Activated CD4-positive, alpha-beta T cell treated with anti-CD3 and anti-CD28 coated beads, Interleukin-2, amount 50 U/mL, for 16 hours (primary cell): ENCODE results near the gene ENDOU.
"Not testable (repeated sequence)": the region's sequence is repeated elsewhere in the genome, so short reads cannot be mapped to it uniquely, and the experiment has no call there.

Experiments
- DNase-seq: peaks from one replicate; pipeline ENCODE4 v3.0.0-alpha.2; 2020

Gene ENDOU

GRCh38 chr12:47715877-47716548, 9.3 kb downstream of the ENDOU start:
- DNase-seq = no peak

DNA sequence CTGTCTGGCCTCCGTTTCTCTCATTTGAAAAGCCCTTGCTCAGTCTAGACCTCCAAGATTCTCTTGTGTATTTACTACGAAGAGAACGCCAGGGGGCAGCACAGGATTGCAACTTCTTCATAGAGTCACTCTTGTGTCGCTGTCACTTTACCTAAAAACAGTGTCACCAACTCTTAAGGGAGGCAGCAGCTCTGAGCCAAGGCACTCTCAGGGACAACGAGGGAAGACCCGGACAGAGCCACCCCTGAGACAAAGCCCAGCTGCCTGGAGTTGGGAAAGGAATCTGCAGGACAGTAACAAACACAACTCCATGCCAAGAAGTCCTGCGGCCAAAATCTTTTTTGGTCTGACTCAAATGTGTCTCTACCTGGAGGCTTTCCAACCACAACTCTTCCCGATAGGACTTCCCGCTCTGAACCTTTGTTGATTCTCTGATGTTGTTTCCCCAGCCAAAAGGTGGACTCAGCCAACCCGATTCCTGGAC, 9.9 kb downstream of the ENDOU start:
- DNase-seq = peak; percentile 80

- DNase-seq = no peak
Observed at GRCh38 chr12:47714826-47715386, 10.4 kb downstream of the ENDOU start.

DNA sequence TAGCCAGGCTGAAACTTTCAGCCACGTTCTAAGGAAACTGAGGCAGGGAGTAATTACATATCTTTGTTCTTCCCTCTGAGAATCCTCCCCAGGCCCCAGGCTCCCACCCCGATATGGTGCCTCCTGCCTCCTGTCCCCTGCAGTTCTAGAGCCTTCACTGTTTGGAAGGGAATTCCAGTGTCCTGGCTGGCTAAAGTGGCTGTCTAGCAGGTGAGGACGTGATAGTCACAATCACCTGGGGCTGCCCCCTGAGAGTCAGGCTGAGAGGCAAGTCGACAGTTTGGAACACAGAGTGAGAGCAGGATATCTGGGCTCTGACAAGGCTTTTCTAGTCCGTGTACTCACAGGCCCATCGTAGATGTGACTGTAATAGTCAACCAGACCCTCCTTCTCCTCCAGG, 13.1 kb downstream of the ENDOU start:
- DNase-seq = no peak

- no peak for DNase-seq
Observed at GRCh38 chr12:47711448-47711847, 13.8 kb downstream of the ENDOU start.

GRCh38 chr12:47710278-47710677, 15.0 kb downstream of the ENDOU start:
- DNase-seq = no peak

- DNase-seq = no peak
Observed at GRCh38 chr12:47709671-47710070, 15.6 kb downstream of the ENDOU start.

GRCh38 chr12:47709237-47709636, 16.1 kb downstream of the ENDOU start:
- DNase-seq = no peak

DNA sequence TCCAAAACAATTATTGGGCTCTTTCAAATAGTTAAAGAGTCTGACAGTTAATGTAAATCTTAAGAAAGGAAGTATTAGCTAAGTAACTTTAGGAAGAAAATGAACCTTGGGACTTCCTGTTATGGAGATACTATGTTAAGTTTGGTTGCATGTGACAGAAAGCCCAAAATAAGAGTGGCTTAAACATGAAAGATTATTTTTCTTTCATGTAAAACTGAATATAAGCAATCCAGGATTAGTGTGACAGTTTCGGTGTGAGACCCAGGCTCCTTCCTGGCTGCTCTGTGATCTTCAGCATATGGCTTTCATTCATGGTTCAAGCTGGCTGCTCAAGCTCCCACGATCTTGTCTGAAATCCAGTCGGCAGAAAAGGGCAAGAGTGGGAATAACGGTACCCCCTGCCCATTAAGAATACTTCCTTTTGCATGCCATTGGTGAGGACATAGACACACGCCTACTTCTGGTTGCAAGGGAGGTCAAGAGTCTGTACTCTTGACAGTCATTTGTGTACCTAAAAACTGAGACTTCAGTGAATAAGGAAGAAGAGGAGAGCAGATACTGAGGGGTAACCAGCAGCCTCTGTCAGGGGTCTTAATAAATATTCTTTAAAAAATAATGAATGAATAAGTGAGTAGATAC, 17.3 kb downstream of the ENDOU start:
- DNase-seq = peak; percentile 18

DNA sequence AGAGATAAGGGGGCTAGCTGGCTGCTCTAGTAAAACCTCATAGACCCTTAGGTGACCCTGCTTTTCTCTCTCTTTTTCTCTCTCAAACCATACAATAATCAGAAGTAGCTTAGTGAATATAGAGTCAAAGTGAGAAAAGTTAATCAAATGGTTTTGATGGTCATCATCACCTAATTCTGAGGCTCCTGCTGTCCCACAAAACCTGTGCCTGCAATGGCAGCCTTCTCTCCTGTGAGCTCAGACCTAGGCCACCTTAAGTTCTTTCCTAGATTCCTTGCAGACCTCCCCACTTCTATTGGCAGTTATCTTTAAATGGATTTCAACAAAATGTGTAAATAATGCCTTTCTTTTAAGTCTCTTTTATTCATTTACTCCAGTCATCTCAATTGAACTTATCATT, 17.9 kb downstream of the ENDOU start:
- DNase-seq = no peak

DNA sequence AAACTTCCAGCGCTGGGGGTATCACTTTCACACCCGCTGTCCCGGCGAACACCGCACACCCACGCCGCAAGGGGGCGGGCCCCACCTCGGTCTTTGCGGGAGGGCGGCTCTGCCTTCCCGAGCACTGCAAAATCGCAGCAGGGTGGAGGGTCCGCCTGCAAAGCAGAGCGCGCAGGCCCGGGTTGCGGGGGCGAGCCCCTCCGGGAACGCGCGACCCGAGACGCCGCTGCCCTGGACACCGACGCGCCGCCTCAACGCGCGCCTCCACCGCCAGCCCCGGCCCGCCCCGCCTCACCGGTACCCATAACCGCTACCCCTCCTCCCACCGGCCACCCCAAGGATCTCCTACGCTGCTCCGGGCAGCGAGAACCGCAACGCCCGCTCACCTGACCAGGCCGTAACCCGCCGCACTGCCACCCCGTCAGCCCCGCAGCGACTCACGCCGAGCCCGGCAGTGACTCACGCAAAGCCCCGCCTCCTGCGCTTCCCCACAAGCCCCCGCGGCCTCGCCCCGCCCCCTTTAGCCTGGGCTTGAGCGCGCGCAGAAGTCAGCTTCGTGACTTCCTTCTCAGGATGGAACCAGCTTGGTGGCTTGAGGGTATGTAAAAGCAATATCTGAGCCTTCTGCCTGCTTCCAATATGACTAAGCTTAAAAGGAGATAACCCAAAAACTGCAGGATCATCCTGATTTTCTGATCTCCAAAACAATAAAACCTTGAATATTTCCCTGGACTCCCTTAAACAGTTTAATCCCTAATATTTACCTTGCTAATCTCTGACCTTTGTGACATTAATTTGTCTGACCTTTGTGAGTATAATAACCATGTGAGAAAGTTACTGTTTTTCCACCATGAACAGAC, 19.5 kb downstream of the ENDOU start, which contains the start of gene RPAP3:
Gene RPAP3, minus strand, starts transcription at position 465 of the 860 bp plus-strand sequence. CDS start 3,190 bp downstream, outside the sequence.
- peak; percentile 97 for DNase-seq

DNA sequence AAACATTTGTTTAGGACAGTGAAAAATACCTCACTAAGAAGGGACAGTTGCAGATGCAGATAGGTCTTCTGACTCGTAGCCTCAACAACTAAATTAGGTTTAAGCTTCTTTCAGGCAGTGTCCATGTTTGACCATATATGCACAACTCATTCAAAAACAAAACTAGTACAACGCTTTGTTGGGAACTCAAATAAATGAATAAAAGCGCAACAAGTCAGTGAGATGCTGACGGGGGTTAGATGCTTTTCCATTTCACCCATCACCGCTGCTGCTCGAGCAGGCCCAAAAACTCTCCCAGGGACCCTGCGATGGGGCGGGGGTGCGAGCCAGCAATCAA, 20.1 kb downstream of the ENDOU start:
- no peak for DNase-seq

GRCh38 chr12:47704719-47705118, 20.6 kb downstream of the ENDOU start:
- no peak for DNase-seq

GRCh38 chr12:47700263-47700662, 25.0 kb downstream of the ENDOU start:
- no peak for DNase-seq

- DNase-seq = no peak
Observed at GRCh38 chr12:47698631-47699030, 26.7 kb downstream of the ENDOU start.

DNA sequence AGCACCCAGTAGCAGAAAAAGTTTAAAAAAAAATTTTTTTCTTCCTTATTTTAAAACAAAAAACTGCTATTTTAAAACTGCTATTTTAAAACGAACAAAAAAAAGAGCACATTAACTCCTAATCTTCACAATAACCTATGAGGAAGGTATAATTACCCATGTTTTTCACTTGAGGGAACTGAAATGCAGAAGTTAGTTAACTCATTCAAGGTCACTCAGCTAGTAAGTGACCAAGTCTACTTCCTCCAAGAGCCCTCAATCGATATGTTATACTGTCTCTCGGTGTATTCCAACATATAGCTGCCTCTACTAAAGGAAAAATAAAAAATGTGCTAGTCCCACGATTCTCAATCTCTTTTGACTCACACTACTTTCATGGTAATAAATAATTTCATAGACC, 27.2 kb downstream of the ENDOU start:
- no peak for DNase-seq

DNA sequence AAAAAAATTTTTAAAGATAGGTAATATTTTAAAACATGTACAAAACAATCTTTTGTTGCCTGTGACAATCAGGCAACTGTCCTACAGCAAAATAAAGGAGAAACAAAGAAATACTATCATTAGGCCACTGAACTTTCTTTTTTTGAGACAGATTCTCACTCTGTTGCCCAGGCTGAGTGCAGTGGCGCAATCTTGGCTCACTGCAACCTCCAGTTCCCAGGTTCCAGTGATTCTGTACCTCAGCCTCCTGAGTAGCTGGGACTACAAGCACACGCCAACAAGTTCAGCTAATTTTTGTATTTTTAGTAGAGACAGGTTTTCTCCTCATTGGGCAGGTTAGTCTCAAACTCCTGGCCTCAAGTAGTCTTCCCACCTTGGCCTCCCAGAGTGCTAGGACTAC, 36.1 kb downstream of the ENDOU start:
- DNase-seq = no peak

GRCh38 chr12:47687636-47688035, 37.7 kb downstream of the ENDOU start:
- DNase-seq = no peak

DNA sequence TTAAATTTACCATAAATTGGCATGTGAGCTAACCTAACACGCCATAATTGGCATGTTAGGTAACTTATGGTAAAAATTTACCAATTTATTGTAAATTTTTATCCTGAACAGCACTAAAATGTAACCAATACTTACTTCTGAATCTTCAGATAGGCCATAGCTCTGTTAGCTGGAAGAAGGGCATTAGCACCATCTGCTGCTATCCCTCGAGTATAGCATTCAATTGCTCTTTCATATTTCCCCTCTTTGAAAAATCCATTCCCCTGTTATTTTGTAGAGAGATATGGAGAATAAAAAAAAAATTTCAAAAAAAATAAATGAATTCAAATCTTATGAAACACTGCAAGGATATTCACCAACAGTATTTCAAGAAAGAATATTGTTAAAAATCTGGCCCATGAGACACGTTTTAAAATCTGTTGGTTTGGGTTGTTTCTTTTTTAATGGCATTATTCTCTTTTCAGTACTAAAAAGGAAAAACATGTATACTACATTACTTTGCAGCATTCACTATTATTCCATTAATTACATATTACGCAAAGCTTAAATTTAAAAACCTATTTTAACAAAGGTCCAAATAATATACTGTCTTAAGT, 38.5 kb downstream of the ENDOU start:
- peak; percentile 27 for DNase-seq

DNA sequence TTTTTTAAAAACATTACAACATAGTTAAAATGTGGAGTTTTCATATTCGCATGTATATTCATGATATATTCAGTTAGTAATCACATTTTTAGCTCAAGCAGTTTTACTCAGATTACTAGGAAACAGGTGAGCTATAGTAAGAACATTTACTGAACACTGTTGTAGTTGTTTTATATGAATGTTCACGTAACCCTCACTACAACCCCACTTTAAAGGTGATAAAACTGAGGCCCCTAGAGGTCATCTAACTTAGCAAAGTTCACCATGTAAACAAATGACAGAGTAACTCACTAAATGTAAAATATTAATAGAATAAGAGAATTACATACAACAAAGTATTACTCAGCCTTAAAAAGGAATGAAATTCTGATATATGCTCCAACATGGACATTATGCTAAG, 45.5 kb downstream of the ENDOU start:
- no peak for DNase-seq

- no peak for DNase-seq
Observed at GRCh38 chr12:47672068-47672467, 53.2 kb downstream of the ENDOU start.

DNA sequence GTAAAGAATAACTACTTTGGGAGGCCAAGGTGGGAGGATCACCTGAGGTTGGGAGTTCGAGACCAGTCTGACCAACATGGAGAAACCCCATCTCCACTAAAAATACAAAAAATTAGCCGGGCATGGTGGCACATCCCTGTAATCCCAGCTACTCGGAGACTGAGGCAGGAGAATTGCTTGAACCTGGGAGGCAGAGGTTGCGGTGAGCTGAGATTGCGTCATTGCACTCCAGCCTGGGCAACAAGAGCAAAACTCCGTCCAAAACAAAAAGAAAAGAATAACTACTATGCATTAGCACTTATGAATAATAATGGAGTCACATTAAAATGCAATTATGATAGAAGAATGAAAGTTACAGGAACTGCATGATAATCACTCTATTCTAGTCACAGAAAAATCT, 57.4 kb downstream of the ENDOU start:
- DNase-seq = not testable (repeated sequence)
